HG03565 (cell line): Measurements from ENCODE around the gene ATP2C2.
"Not testable (repeated sequence)": the region's sequence is repeated elsewhere in the genome, so short reads cannot be mapped to it uniquely, and the experiment has no call there.

Source experiments
- ATAC-seq: cut with Tn5 transposase; IDR thresholded peaks from one replicate; pipeline ENCODE4 v1.9.1; 2021; ENCODE audit warnings: mild to moderate bottlenecking, moderate library complexity; ENCODE audit not compliant: unreplicated experiment

ATP2C2 gene

GRCh38 chr16:84416407-84417321 is 48.3 kb downstream of the ATP2C2 start:
- no peak for ATAC-seq

GRCh38 chr16:84418056-84418849 is 49.9 kb downstream of the ATP2C2 start:
- ATAC-seq = no peak

GRCh38 chr16:84419730-84420129 is 51.4 kb downstream of the ATP2C2 start:
- ATAC-seq = no peak

- not testable (repeated sequence) for ATAC-seq
These were observed 52.2 kb downstream of the ATP2C2 start for GRCh38 chr16:84420556-84420955.

GRCh38 chr16:84421081-84421937 is 53.0 kb downstream of the ATP2C2 start:
- ATAC-seq = no peak

- no peak for ATAC-seq
These were observed 53.5 kb downstream of the ATP2C2 start for GRCh38 chr16:84421938-84422220.

GRCh38 chr16:84423416-84423837 is 55.1 kb downstream of the ATP2C2 start:
- no peak for ATAC-seq

- no peak for ATAC-seq
These were observed 57.4 kb downstream of the ATP2C2 start for GRCh38 chr16:84425696-84426095.

GRCh38 chr16:84426804-84427203 is 58.5 kb downstream of the ATP2C2 start:
- no peak for ATAC-seq

- no peak for ATAC-seq
These were observed 59.2 kb downstream of the ATP2C2 start for GRCh38 chr16:84427553-84427952.

- ATAC-seq = no peak
These were observed 62.5 kb downstream of the ATP2C2 start for GRCh38 chr16:84430860-84431259.

GRCh38 chr16:84434800-84435199 is 66.5 kb downstream of the ATP2C2 start:
- ATAC-seq = no peak

GRCh38 chr16:84436196-84436595 is 67.9 kb downstream of the ATP2C2 start:
- ATAC-seq = no peak

- ATAC-seq = no peak
These were observed 70.8 kb downstream of the ATP2C2 start for GRCh38 chr16:84438971-84439696.

- ATAC-seq = no peak
These were observed 74.2 kb downstream of the ATP2C2 start for GRCh38 chr16:84442416-84443145.

GRCh38 chr16:84443166-84443802 is 74.9 kb downstream of the ATP2C2 start:
- no peak for ATAC-seq

- ATAC-seq = no peak
These were observed 76.1 kb downstream of the ATP2C2 start for GRCh38 chr16:84444476-84444875.

- ATAC-seq = no peak
These were observed 77.7 kb downstream of the ATP2C2 start for GRCh38 chr16:84446084-84446483.
